ENCODE measurements around the gene THRA.

Gene THRA

GRCh38 chr17:40064971-40065768, 2.4 kb downstream of the THRA start:
- no peak for DNase-seq (ENCODE audit: low read depth in 2 of 2)

- DNase-seq (ENCODE audit: low read depth in 2 of 2), result no peak
These were observed 3.2 kb downstream of the THRA start for GRCh38 chr17:40065769-40066510.

- no peak for DNase-seq (ENCODE audit: low read depth in 2 of 2)
These were observed 4.9 kb downstream of the THRA start for GRCh38 chr17:40067710-40068109.

DNA sequence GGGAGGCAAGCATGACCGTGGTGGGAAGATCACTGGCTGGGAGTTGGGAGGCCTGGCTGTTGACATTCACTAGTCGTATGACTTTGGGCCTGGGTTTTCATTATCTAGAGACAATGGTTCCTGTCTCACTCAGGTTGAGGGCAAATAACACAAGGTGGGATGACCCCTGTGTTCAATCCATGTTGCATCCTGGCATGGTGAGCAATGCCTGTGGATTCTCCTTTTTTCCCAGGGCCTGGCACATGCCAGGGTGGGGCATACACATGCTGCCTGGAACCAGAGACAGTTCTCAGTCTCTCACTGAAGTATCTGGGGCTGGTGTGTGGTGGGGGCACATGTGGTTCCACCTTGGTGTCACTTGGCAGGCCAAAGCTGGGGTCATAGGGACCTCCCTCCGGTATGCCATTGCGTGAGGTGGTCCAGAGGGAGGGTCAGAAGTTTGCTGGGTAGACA, 5.4 kb downstream of the THRA start:
- no peak for DNase-seq (ENCODE audit: low read depth in 2 of 2)

DNA sequence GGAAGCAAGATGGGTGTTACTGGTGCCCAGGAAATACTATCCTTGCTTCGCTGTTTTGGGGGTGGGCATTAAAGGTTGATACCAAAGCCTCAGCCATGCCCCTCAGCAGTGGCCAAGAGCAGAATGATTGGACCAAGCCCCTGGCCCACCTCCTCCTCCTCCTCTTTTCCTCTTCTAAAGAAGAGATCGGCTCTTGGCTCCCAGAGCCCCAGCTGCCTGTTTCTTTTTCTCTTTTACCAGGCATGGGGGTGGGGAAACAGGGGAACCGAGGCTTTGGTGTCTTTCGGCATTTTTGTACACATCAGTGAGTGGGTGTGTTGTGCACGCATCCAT, 5.8 kb downstream of the THRA start:
- DNase-seq (ENCODE audit: low read depth in 2 of 2), result no peak

GRCh38 chr17:40068917-40069750, 6.4 kb downstream of the THRA start:
- DNase-seq (ENCODE audit: low read depth in 2 of 2), result peak; percentile 45 to 50

GRCh38 chr17:40069751-40070708, 7.3 kb downstream of the THRA start:
- no peak for DNase-seq (ENCODE audit: low read depth in 2 of 2)

DNA sequence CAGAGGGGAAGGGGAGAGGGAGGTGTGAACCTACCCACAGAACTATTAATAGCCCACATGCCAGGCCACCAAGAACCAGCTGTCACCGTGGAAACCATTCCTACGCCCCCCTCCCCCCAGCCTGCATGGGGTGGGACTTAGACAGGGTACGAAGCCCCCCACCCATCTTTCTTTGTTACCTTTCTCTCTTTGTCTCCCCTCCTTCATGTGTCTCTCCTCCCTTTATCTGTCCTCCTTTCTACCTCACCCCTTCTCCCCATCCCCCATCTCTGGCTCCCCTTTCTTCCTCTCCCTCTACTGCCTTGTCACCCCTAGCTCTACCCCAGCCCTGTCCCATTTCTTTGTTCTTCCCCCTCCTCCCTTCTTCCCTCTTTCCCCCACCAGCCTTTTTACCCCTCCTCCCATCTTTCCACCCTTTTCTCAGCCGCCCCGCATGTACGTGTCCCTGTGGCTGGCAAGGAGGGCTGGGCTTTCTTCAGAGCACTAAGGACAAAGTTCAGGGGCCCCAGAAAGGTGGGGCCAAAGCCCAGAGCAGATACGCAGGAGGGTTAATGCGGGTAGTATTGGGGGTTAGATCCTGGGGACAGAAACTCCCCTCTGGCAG, 8.0 kb downstream of the THRA start:
- no peak for DNase-seq (ENCODE audit: low read depth in 2 of 2)

DNA sequence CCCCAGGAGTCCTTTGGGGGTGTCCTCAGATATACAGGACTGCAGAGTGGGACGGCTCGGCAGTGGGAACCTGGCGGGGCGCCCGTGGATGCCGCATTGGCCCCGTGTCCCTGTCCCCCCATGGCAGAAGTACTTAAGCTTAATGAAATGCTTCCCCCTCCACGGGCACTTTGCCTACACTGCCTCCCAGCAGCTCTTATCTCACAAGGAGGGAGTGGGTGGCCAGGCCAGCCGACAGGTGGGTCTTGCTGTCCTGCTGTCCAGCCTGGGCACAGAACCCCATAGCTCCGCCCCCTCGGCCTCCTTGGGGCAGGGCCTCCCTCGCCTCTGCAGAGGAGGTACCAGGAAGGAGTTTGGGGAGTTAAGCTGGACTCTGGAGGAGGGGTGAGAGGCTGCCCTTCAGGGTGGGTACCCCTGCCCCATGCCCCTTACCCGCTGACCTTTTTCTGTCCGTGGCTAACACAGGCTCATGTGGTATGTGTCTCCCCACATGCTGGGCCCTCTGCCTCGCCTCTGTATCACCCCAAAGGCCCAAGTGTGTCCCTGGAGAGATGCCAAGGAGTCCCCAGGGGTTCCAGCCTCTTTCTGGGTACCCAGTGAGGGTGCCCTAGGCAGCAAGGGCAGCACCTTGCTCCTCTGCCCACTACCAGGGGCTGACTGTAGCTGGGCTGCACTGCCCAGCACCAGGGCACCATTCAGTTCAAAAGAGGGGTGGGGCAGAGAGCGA, 8.7 kb downstream of the THRA start:
- no peak for DNase-seq (ENCODE audit: low read depth in 2 of 2)

DNA sequence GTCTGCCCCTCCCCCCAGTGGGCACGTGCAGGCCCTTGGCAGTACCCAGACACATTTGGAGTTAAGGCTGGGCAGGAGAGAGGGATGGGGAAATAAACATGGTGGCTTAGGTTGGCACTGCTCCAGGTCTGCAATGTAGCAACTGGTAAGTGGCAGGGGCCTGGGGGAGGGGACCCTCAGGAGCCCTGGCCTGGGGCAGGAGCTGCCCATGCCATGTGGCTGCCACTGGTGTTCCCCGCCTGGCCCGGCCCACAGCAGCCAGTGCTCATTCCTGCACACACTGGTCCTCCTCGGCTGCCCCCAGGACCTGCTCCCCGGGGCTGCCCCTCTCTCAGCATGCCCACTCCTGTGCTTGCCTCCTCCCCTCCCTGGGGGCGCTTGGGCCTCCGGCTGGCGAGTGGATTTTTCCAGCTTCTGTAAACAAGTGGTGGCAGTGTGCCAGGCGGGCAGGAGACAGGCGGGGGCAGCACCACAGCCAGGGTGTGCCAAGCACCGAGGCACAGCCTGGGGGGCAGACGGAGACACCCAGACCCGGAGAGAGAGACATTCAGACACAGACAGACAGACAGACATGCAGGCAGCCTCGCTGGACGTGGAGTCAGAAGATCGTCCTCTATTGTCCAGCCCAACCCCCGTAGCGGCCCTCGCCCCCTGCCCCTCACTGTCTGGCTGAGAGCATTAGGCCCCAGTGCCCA, 9.4 kb downstream of the THRA start:
- no peak for DNase-seq (ENCODE audit: low read depth in 2 of 2)

DNA sequence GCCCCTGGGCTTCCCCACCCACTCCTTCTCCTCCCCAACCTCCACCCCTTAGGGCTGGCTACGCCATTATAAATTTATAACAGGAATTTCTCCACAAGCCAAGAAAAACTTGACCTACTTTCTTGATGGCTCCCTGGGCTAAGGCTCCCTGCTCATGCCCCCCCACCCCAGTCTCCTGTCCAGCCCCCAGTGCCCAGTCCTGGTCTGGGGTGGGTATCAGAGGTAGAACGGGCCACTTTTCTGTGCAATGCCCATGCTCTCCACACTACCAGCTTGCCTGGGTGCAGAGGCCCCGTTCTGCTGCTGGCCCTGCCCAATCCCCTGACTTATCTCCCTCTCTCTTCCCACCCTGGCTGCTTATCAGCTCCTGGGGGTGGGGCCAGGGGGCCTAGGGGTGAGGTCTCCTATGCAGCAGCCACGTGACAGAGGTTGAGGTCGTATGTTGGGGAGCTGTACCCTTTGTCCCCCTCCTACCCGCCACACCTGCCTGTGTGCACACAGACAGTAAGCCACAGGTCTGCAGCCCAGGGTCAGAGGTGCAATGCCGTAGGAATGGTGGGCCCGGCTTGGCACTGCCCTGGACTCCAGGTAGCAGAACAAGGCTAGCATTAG, 10.1 kb downstream of the THRA start:
- no peak for DNase-seq (ENCODE audit: low read depth in 2 of 2)

GRCh38 chr17:40073454-40074174, 10.8 kb downstream of the THRA start:
- no peak for DNase-seq (ENCODE audit: low read depth in 2 of 2)

DNA sequence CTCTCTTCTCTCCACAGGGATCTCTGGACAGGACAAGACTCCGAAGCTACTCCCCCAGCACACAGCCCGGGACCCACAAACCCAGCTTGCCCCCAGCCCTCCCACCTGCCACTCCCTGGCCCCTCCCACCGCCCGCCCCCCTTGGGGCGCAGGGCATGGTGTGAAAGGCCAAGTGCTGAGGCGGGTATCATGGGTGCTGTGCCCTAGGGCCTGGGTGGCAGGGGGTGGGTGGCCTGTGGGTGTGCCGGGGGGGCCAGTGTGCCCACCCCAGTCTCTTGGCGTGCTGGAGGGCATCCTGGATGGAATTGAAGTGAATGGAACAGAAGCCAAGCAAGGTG, 11.4 kb downstream of the THRA start:
- no peak for DNase-seq (ENCODE audit: low read depth in 2 of 2)

DNA sequence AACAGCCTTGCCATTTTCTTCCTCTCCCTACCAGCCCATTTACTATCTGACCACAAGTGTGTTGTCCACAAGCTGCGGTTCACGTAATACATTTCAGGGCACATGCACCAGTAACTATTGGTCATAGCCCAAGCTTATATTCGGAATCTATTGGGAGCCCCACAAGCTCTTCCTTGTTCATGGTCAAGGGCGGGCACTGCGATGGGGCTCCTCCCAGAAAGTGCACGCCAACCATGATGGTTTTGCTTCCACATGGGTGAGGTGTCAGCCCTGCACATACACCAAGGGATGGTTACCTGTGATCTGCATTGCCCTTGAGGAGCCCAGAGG, 12.1 kb downstream of the THRA start:
- no peak for DNase-seq (ENCODE audit: low read depth in 2 of 2)

DNA sequence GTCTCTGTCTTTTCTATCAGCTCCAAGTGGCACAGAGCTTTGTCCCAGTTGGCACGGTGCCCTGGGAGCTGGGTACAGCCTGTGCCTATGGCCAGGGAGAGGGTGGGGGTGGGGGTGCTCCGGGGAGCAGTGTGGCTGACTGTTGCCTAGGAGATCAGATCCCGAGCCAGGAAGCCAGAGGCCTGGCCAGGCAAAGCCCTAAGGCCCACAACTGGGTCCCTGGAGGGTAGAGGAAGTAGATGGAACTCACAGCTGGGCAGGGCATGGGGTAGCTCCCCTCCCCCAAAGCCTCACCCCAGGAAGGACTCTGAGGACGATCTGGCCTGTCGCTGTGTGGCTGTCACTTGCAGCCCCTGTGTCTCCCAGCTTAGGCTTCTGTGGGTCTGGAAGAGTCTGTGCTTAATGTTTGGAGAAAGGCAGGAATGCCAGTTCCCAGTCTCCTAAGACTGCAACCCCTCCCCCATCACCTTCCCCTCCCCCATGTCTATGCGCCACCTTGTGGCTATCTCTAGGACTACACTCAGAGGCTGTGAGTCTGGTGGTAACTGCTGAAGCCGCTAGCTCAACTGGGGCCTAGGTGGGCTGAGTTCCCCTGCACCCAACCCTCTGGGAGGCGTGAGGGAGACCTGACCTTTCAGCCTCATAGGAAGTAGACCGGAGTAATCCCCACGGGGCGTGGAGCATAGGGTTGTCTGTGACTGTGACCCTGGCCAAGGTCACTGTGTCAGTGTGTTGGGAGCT, 12.6 kb downstream of the THRA start:
- DNase-seq (ENCODE audit: low read depth in 2 of 2), result peak; percentile 34 to 49

GRCh38 chr17:40075942-40076498, 13.3 kb downstream of the THRA start:
- no peak for DNase-seq (ENCODE audit: low read depth in 2 of 2)

GRCh38 chr17:40076591-40076990, 13.8 kb downstream of the THRA start:
- DNase-seq (ENCODE audit: low read depth in 2 of 2), result no peak

GRCh38 chr17:40079545-40079944, 16.8 kb downstream of the THRA start:
- no peak for DNase-seq (ENCODE audit: low read depth in 2 of 2)
